Loucy (cell line): Measurements from ENCODE around the gene GRM5.

Experiments
- H2AFZ ChIP-seq: fragments of 200-600 bp; sonication (generic); 2 replicates; pipeline ENCODE4 v1.6.0; 2016; ENCODE audit warnings: antibody characterized with exemption, mild to moderate bottlenecking, low read length, moderate library complexity
- H3F3A ChIP-seq: fragments of 200-600 bp; 2 replicates; pipeline ENCODE4 v1.6.0; 2016; ENCODE audit warnings: antibody characterized with exemption, low read depth, mild to moderate bottlenecking
- H3K27me3 ChIP-seq: fragments of 200-600 bp; sonication (generic); 2 replicates; pipeline ENCODE4 v1.6.1; 2014; ENCODE audit warnings: low read length, mild to moderate bottlenecking; ENCODE audit not compliant: insufficient read depth, poor library complexity, severe bottlenecking
- H3K36me3 ChIP-seq: fragments of 200-600 bp; sonication (generic); 2 replicates; pipeline ENCODE4 v1.6.1; 2016; ENCODE audit warnings: low read length; ENCODE audit not compliant: insufficient read depth
- H3K4me1 ChIP-seq: fragments of 200-600 bp; sonication (generic); 2 replicates; pipeline ENCODE4 v1.5.1; 2014; ENCODE audit warnings: low read length, mild to moderate bottlenecking; ENCODE audit not compliant: insufficient read depth, poor library complexity, severe bottlenecking
- H3K4me2 ChIP-seq: fragments of 200-600 bp; sonication (generic); 2 replicates; pipeline ENCODE4 v1.6.0; 2014; ENCODE audit warnings: antibody characterized with exemption, low read length, low read depth, mild to moderate bottlenecking; ENCODE audit not compliant: poor library complexity, severe bottlenecking
- H3K4me3 ChIP-seq: fragments of 200-600 bp; sonication (generic); 2 replicates; pipeline ENCODE4 v1.5.1; 2014; ENCODE audit warnings: low read length, mild to moderate bottlenecking, mixed read lengths; ENCODE audit not compliant: poor library complexity, severe bottlenecking
- H3K79me2 ChIP-seq: fragments of 200-600 bp; sonication (generic); 2 replicates; pipeline ENCODE4 v1.6.1; 2014; ENCODE audit warnings: low read length; ENCODE audit not compliant: insufficient read depth
- H3K9ac ChIP-seq: fragments of 200-600 bp; sonication (generic); 2 replicates; pipeline ENCODE4 v1.6.0; 2014; ENCODE audit warnings: mild to moderate bottlenecking, low read depth, low read length, moderate library complexity; ENCODE audit not compliant: poor library complexity, severe bottlenecking
- H3K9me2 ChIP-seq: fragments of 200-600 bp; sonication (generic); replicated peaks from 2 replicates; pipeline ENCODE4 v1.6.1; 2016; ENCODE audit warnings: low read depth, low read length, mixed read lengths
- H3K9me3 ChIP-seq: fragments of 200-600 bp; sonication (generic); 2 replicates; pipeline ENCODE4 v1.6.1; 2014; ENCODE audit warnings: mild to moderate bottlenecking, antibody characterized with exemption, low read length, low read depth; ENCODE audit not compliant: insufficient read depth
- H4K20me1 ChIP-seq: fragments of 200-600 bp; sonication (generic); 2 replicates; pipeline ENCODE4 v1.6.0; 2014; ENCODE audit warnings: antibody characterized with exemption, low read length, mild to moderate bottlenecking; ENCODE audit not compliant: insufficient read depth, poor library complexity, severe bottlenecking
- EZH2phosphoT487 ChIP-seq: fragments of 200-600 bp; IDR thresholded peaks from 2 replicates; pipeline ENCODE4 v1.6.1; 2018; ENCODE audit warnings: antibody characterized with exemption, mild to moderate bottlenecking, moderate library complexity, borderline replicate concordance
- TF ChIP-seq, protein P1 (sequence below): fragments of 200-600 bp; sonication (generic); conservative IDR thresholded peaks from 2 replicates; pipeline ENCODE4 v1.5.1; 2014; ENCODE audit warnings: mild to moderate bottlenecking, antibody characterized with exemption, low read length

The GRM5 gene

DNA sequence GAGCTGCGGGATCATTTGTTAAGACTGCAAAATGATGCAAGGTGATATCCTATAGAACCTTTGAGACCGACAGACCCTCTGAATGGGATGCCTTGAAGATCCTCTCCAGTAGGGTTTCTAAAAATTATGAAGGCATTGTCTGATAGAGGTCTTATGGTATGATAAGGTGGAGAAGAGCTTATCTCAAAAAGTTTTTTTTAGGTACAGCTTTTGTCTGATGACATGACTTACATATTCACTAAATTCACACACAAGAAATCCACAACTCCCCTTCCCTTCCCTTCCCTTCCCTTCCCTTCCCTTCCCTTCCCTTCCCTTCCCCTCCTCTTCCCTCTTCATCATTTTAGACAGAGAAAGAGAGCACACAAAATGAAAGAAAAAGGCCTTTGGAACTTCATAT is 609.8 kb downstream of the GRM5 start:
- H3K79me2 ChIP-seq: no peaks in the 10 kb centered on the region
- no peak overlapping the region for H3K4me2 ChIP-seq
- H3K4me1 ChIP-seq: no peaks in the 10 kb centered on the region
- no peak for TF ChIP-seq EZH2phosphoT487
- TF ChIP-seq, protein P1, sequence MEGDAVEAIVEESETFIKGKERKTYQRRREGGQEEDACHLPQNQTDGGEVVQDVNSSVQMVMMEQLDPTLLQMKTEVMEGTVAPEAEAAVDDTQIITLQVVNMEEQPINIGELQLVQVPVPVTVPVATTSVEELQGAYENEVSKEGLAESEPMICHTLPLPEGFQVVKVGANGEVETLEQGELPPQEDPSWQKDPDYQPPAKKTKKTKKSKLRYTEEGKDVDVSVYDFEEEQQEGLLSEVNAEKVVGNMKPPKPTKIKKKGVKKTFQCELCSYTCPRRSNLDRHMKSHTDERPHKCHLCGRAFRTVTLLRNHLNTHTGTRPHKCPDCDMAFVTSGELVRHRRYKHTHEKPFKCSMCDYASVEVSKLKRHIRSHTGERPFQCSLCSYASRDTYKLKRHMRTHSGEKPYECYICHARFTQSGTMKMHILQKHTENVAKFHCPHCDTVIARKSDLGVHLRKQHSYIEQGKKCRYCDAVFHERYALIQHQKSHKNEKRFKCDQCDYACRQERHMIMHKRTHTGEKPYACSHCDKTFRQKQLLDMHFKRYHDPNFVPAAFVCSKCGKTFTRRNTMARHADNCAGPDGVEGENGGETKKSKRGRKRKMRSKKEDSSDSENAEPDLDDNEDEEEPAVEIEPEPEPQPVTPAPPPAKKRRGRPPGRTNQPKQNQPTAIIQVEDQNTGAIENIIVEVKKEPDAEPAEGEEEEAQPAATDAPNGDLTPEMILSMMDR: no peak
- no peaks in the 10 kb centered on the region for H3F3A ChIP-seq
- H3K36me3 ChIP-seq: no peaks in the 10 kb centered on the region
- H3K9me3 ChIP-seq: no peaks in the 10 kb centered on the region
- H3K4me3 ChIP-seq: no peak overlapping the region
- no peaks in the 10 kb centered on the region for H3K9me2 ChIP-seq
- no peaks in the 10 kb centered on the region for H4K20me1 ChIP-seq
- no peaks in the 10 kb centered on the region for H3K27me3 ChIP-seq
- H3K9ac ChIP-seq: no peak overlapping the region
- H2AFZ ChIP-seq: no peak overlapping the region

DNA sequence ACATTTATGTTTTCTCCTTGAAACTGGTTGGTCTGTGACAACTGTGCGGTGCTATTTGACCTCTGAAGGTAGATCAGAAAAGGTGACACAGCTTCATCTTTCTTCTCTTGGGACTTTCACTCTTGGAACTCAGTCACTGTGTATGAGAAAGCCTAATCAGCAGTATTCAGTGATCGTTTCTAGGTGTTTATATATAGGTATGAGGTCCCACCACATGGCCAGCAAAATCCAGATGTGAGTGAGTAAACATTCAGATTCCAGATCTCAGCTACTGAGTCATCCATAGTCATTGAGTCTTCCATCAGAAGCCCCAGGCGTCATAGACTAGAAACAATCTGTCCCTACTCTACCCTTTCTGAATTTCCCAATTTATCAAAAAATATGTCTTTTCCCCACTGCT is 610.9 kb downstream of the GRM5 start:
- Histone ChIP-seq H3K9me3 (no peaks in the 10 kb centered on the region), H3K27me3 (no peaks in the 10 kb centered on the region), H3K36me3 (no peaks in the 10 kb centered on the region), H3K9ac (no peak overlapping the region), H3K4me2 (no peak overlapping the region), H3K4me3 (no peak overlapping the region), H3F3A (no peaks in the 10 kb centered on the region), H3K79me2 (no peaks in the 10 kb centered on the region), H2AFZ (no peak overlapping the region), H3K4me1 (no peaks in the 10 kb centered on the region), H3K9me2 (no peaks in the 10 kb centered on the region), H4K20me1 (no peaks in the 10 kb centered on the region)
- TF ChIP-seq, protein P1: no peak
